Middle frontal gyrus (tissue), 1 donor: ENCODE measurements around the gene PHTF2.
"Not testable (repeated sequence)": the region's sequence is repeated elsewhere in the genome, so short reads cannot be mapped to it uniquely, and the experiment has no call there.

ENCODE experiments used
- DNase-seq: peaks from one replicate; pipeline ENCODE4 v3.0.0-alpha.2; 2015; ENCODE audit warnings: low spot score; ENCODE audit errors: extremely low spot score

The PHTF2 gene

GRCh38 chr7:77798394-77799077 is at the start of gene PHTF2, which contains the start of gene TMEM60:
Gene PHTF2 (plus strand): TSS chr7:77798773.
Gene TMEM60 (minus strand): TSS chr7:77798434. CDS start chr7:77794373, 4,061 bp downstream.
- DNase-seq, result peak; percentile 98

DNA sequence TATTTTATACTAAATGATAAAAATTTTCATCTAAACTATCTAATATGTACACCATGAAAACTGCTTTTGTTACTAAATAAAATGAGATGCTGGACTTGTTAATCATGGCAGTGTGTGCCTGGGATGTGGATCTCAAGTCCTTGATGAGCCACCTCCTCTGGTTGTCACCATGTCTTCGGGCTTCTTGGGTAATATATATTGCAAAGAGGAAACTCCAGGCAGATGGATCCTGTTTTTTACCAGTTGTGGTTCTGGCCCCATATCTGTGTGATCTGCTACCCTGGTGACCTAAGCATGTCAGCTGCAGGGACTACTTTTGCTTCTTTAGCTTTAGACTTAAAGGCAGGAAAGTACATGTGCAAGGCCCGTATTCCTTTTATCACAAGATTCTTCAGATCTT is 46.6 kb upstream of the PHTF2 start:
- DNase-seq, result no peak

- DNase-seq, result no peak
Measured at GRCh38 chr7:77753173-77753572, 45.4 kb upstream of the PHTF2 start.

- DNase-seq, result no peak
Measured at GRCh38 chr7:77757589-77757988, 41.0 kb upstream of the PHTF2 start.

DNA sequence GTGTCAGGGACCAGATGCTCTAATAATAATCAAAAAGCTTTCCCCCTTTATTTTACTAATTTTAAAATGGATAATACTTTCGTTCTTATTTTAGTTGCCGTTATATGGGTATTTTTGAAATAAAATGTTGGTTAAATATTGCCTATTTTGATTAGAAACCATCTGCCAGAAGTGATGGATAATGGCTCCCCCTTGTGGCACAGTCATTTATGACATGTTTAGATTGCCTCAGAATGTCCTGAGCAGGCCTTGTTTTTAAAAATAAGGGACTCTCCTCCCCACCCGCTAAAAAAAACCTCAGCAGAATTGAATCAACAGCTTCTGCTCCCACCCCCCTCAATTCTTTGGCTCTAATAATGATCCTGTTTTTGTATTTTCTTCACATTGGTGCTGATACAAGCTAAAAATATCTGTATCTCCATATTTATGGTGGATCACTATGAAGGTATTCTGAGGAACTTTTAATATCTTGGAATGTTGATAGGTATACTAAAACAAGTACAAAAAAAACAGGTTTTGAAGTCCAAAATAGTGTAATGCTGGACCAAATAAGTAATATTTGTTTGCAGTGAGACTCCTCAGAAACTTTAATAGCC is 39.2 kb upstream of the PHTF2 start:
- peak; percentile 79 for DNase-seq

GRCh38 chr7:77760809-77761453 is 37.6 kb upstream of the PHTF2 start:
- DNase-seq, result no peak

DNA sequence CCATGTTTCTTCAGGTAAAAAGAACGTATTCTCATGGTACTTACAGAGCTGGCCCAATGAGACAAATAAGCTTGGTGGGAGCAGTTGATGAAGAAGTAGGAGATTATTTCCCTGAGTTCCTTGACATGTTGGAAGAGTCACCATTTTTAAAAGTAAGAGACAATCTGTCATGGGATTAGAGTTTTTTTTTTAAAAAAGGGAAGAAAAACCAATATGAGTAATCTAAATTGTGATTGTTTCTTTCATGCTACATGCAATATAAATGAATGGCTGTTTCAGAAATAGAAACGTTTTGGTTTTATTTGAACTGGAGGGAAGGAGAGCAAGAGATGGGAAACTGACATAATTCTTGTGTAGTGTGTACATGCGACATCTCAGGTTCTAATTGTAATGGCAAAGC is 33.1 kb upstream of the PHTF2 start:
- no peak for DNase-seq

DNA sequence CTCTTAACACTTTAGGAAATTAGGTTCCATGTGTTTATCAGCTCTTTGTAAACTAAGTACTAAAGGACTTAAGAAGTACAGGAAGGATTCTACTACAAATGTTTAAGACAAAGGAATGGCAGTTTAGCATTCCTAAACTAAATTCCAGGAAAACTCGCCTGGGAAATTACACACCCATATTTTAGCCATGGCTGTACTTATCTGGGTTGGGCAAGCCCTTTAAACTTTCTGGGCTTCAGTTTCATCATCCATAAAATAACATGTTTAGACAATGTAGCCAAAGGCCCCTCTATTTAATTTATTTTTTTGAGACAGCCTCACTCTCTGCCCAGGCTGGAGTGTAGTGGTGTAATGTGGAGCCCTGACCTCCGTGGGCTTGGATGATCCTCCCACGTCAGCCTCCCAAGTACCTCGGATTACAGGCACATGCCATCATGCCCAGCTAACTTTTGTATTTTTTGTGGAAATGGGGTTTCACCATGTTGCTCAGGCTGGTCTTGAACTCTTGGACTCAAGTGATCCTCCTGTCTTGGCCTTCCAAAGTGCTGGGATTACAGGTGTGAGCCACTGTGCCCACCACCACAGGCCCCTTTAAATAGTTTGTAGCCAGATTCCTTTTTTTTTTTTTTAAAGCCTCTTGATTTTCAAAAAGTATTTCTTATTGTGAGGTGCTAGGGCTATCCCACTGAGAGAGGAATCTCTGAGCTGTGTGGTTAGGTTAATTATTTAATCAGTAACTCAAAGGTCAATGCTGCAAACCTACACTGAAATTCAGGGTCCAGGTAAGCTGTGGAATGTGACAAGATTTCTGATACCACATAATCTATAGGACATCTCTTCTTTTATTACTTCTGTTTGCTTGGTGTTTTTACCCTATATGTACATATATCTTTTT is 32.4 kb upstream of the PHTF2 start:
- DNase-seq, result no peak

DNA sequence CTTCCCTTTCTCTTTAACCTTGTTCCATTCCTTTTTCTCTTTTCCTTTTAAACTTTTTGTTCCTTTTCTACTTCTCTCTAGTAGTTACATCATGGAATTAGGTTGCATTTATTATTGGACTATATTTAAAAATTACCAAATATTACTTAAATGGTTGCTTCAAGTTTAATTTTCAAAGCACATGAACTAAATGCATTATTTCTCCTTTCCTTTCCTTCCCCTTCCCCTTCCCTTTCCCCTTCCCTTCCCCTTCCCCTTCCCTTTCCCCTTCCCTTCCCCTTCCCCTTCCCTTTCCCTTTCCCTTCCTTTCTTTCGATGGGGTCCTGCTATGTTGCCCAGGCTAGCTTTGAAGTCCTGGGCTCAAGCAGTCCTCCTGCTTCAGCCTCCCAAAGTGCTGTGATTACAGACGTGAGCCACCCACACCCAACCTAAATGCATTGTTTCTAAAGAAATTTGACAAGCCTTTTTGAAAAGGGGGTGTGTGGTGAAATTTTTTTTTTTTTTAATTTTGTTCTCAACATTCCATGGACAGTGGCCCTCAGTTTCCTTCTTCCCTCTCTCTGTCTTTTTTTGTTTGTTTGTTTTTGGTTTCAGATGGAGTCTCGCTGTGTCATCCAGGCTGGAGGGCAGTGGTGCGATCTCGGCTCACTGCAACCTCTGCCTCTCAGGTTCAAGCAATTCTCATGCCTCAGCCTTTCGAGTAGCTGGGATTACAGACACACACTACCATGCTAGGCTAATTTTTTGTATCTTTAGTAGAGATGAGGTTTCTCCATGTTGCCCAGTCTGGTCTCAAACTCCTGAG is 31.6 kb upstream of the PHTF2 start:
- no peak for DNase-seq

- DNase-seq, result no peak
Measured at GRCh38 chr7:77770316-77770715, 28.3 kb upstream of the PHTF2 start.

- DNase-seq, result no peak
Measured at GRCh38 chr7:77771901-77772300, 26.7 kb upstream of the PHTF2 start.

- no peak for DNase-seq
Measured at GRCh38 chr7:77778535-77778934, 20.0 kb upstream of the PHTF2 start.

DNA sequence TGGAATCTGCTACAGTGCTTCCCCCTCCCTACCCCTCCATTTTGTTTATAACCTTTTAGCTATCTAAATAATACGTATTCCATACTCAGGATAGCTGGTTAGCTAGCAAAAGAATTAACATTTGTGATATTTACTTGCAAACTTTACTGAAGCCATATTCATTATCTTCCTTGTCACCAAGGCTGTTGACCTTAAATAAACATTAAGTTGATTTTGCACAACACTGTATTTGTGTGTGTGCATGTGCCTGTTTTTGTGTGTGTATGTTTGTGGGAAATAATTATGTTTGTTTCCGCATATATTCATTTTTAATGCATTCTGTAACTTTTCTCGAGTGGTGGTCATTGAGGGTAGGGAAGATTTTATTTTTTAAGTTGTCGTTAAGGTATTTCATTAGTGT is 16.2 kb upstream of the PHTF2 start:
- no peak for DNase-seq

DNA sequence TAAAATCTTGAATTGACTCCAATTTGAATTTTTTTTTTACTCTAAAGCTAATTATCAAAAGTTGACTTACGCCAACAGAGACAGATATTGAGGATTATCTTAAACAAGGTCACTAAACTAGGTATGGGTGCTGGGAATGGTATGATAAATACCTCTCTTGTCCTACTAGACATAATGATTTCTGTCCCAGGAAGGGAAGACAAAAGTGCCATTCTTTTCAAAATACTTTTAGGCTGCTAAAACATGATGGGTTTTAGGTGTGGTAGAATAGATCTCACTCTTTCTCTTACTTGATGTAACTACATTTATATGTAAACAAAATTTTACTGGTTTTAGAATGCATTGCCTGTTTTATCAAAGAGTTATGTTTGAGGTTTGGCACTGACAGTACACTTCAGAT is 15.5 kb upstream of the PHTF2 start:
- DNase-seq, result no peak

GRCh38 chr7:77783545-77783944 is 15.0 kb upstream of the PHTF2 start:
- DNase-seq, result no peak

DNA sequence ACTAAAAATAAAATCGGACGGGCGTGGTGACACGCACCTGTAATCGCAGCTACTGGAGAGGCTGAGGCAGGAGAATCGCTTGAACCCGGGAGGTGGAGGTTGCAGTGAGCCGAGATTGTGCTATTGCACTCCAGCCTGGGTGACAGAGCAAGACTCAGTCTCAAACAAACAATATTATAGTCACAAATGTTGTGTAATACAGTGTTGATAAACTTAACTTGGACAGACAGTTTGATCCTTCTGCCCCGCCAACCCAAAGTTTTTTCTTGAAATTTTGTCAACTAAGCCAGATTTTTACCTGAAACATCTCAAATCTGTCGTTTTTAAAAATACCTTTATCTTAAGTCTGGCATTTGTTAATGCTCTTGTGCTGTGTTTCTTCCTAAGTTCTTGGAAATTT is 14.1 kb upstream of the PHTF2 start:
- not testable (repeated sequence) for DNase-seq

GRCh38 chr7:77786018-77786417 is 12.6 kb upstream of the PHTF2 start:
- DNase-seq, result no peak

DNA sequence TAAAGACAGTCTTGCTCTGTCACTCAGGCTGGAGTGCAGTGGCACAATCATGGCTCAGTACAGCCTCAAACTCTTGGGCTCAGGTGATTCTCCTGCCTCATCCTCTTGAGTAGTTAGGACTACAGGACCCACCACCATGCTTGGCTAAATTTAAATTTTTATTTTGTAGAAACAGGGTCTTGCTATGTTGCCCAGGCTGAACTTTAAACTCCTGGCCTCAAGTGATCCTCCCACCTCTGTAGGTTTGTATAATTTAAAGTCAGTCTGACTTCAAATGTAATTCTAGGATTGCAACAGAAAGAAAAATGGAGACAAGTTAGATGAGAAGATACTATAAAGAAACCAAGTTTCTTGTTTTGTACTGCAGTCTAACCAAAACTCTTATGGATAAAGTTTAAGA is 11.8 kb upstream of the PHTF2 start:
- no peak for DNase-seq

GRCh38 chr7:77788327-77788902 is 10.2 kb upstream of the PHTF2 start:
- DNase-seq, result no peak

GRCh38 chr7:77791336-77791735 is 7.2 kb upstream of the PHTF2 start:
- DNase-seq, result no peak

- no peak for DNase-seq
Measured at GRCh38 chr7:77791956-77792355, 6.6 kb upstream of the PHTF2 start.
